Epithelial cell of proximal tubule (primary cell): ENCODE results near the gene FAF1. TPM values are rescaled to one million over a fixed set of nuclear protein-coding genes. Genes with fewer than 3 reads are reported as not detected.
"Not testable (repeated sequence)": the region's sequence is repeated elsewhere in the genome, so short reads cannot be mapped to it uniquely, and the experiment has no call there.

ENCODE experiments used
- DNase-seq: peaks from one replicate; pipeline ENCODE4 v3.0.0-alpha.2; 2011; ENCODE audit warnings: low read depth
- H3K4me3 ChIP-seq: 2 replicates; pipeline ENCODE4 v1.5.1; 2011; ENCODE audit warnings: low read depth, mild to moderate bottlenecking, low read length
- total RNA-seq: library from RNA; depleted of rRNA; stranded (reverse); fragments of >200 nt; gene quantifications from 2 replicates; pipeline ENCODE4 v1.2.3, GENCODE V29; 2015
- TF ChIP-seq, protein P1 (sequence below): conservative IDR thresholded peaks from 2 replicates; pipeline ENCODE4 v1.5.1; 2012; ENCODE audit warnings: low read depth, mild to moderate bottlenecking, low read length

Gene FAF1
- total RNA-seq, 1 donor from 2014 or later = 54.1 TPM

DNA sequence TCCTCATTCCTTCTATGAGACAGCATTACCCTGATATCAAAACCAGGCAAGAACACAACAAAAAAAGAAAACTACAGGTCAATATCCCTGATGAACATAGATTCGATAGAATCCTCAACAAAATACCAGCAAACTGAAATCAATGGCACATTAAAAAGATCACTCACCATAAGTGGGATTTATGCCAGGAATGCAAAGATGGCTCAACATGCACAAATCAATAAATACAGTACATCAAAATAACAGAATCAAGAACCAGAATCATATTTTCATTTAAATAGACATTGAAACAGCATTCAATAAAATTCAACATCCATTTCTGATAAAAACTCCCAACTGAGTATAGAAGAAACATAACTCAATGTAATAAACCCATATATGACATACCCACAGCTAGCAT is 36.5 kb downstream of the FAF1 start:
- TF ChIP-seq, protein P1, sequence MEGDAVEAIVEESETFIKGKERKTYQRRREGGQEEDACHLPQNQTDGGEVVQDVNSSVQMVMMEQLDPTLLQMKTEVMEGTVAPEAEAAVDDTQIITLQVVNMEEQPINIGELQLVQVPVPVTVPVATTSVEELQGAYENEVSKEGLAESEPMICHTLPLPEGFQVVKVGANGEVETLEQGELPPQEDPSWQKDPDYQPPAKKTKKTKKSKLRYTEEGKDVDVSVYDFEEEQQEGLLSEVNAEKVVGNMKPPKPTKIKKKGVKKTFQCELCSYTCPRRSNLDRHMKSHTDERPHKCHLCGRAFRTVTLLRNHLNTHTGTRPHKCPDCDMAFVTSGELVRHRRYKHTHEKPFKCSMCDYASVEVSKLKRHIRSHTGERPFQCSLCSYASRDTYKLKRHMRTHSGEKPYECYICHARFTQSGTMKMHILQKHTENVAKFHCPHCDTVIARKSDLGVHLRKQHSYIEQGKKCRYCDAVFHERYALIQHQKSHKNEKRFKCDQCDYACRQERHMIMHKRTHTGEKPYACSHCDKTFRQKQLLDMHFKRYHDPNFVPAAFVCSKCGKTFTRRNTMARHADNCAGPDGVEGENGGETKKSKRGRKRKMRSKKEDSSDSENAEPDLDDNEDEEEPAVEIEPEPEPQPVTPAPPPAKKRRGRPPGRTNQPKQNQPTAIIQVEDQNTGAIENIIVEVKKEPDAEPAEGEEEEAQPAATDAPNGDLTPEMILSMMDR = no peak
- H3K4me3 ChIP-seq = no peak overlapping the region
- DNase-seq = no peak

DNA sequence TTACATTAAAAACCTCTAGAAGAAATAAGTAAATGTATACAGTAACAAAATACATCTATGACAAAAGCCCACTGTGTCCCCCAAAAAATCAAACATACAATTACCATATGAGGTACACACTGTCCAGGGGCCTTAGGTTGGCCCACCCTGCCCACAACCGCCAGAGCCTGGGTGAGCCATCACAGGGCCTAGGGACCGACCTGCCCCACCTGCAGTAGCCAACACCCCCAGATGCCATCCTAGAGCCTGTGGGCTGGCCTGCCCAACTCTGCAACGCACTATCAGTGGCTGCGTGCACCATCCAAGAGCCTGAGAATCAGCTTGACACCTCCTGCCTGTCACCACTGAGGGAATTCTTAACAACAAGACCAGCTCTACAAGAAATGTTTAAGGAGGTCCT is 39.0 kb downstream of the FAF1 start:
- H3K4me3 ChIP-seq = no peak overlapping the region
- TF ChIP-seq, protein P1 = no peak
- DNase-seq = no peak

DNA sequence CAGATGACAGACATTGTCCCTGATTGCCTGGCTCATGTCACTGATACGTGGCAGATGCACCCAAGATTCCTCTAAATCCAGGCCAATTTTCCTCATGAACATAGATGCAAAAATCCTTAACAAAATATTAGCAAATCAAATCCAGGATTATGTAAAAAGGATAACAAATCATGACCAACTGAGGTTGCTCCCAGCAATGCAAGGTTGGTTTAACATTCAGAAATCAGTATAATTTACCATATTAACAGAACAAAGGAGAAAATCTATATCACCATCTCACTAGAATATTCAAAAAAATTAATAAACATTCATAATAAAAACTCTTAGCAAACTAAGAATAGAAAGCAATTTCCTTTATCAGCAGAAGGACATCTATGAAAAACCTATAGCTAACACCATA is 39.7 kb downstream of the FAF1 start:
- H3K4me3 ChIP-seq = no peak overlapping the region
- DNase-seq = no peak
- TF ChIP-seq, protein P1 = no peak

DNA sequence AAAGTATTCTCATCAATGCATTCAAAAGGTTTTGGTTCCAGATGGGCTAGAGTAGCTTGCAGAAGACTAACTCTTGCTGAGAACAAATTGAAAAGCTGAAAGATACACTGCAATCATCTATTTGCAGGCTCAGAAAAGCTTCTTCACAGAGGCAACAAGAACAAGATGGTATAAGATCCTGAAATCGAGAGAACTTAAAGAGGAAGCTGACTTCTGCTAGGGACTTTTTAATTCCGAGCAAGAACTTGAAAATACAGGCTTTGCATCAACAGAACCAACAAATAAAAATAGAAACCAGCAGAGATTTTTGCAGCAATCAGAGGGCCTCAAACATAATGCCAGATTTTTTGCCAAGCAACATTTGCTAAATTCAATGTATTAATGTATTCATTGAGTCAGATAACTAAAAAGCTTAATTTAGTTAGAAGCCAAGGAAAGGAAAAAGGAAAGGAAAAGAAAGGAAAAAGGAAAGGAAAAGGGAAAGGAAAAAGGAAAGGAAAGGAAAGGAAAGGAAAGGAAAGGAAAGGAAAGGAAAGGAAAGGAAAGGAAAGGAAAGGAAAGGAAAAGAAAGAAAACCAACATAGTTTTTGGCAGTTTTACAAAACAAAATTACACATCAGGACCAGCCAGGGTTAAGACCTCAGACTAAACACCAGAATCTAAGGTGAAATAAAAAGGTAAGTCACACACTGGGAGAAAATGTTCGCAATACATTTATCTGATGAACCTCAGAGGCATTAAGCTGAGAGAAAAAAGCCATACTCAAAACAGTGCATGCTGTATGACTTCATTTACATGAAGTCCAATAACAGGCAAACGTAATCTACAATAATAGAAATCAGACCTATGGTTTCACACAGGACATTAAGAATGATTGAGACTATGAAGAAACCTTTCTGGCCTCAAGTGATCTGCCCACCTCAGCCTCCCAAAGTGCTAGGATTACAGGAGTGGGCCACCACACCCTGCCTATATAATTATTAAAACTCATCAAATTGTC is 42.6 kb downstream of the FAF1 start:
- H3K4me3 ChIP-seq = no peak overlapping the region
- no peak for DNase-seq
- TF ChIP-seq, protein P1 = no peak

DNA sequence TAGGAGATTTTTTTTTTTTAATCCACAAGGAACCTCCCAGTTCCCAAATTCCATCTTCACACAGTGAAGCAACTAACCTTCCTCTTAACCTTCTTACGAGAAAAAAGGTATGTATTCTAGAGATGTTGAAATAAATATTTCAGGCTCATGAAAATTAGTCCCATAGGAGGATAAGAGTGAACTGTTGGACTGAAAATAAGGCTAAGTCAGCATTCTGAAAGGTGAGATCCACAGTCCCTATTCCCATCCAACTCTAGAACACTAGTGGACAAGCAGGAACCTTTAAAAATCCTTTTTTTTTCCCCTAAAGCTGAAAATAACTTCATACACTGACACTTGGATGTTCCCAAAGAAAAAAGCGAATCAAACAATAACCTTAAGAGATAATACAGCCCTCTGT is 44.4 kb downstream of the FAF1 start:
- TF ChIP-seq, protein P1 = no peak
- no peak overlapping the region for H3K4me3 ChIP-seq
- DNase-seq = no peak

DNA sequence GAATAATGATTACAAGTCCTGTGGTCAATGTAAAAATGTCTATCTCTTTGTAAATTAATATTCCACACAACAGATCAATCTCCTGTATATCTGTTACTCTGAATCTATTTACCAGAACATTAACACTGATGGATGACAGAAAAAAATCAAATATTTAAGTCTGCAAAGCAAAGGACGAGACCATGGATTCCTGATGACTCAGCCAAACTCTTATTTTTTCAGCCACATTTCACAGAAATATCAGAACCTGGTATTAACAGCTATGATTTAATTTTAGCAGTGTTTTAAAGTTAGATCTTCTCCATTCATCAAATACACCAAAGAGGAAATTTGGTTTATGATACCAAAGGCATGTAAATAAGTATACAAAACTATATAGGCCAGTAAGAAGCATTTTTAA is 46.1 kb downstream of the FAF1 start:
- TF ChIP-seq, protein P1 = no peak
- no peak for DNase-seq
- no peak overlapping the region for H3K4me3 ChIP-seq

DNA sequence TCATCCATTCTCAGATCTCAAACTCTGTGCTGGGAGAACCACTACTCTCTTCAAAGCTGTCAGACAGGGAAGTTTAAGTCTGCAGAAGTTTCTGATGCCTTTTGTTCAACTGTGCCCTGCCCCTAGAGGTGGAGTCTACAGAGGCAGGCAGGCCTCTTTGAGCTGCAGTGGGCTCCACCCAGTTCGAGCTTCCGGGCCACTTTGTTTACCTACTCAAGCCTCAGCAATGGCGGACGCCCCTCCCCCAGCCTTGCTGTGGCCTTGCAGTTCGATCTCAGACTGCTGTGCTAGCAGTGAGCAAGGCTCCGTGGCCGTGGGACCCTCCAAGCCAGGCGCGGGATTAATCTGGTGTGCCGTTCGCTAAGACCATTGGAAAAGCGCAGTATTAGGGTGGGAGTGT is 49.7 kb downstream of the FAF1 start:
- H3K4me3 ChIP-seq, DNase-seq: not testable (repeated sequence)

DNA sequence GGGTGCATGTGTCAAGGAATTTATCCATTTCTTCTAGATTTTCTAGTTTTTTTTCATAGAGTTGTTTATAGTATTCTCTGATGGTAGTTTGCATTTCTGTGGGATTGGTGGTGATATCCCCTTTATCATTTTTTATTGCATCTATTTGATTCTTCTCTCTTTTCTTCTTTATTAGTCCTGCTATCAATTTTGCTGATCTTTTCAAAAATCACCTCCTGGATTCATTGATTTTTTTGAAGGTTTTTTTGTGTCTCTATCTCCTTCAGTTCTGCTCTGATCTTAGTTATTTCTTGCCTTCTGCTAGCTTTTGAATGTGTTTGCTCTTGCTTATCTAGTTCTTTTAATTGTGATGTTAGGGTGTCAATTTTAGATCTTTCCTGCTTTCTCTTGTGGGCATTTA is 52.5 kb downstream of the FAF1 start:
- not testable (repeated sequence) for DNase-seq, H3K4me3 ChIP-seq

DNA sequence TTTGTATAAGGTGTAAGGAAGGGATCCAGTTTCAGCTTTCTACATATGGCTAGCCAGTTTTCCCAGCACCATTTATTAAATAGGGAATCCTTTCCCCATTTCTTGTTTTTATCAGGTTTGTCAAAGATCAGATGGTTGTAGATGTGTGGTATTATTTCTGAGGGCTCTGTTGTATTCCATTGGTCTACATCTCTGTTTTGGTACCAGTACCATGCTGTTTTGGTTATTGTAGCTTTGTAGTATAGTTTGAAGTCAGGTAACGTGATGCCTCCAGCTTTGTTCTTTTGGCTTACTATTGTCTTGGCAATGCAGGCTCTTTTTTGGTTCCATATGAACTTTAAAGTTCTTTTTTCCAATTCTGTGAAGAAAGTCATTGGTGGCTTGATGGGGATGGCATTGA is 54.0 kb downstream of the FAF1 start:
- not testable (repeated sequence) for H3K4me3 ChIP-seq, DNase-seq
